UCSD-AML1 (cell line): ENCODE results near the gene PHOSPHO1.

Experiments
- DNase-seq: peaks from one replicate; lab custom pipeline; 2025; ENCODE audit not compliant: unreplicated experiment; lab: John Stamatoyannopoulos, UW

PHOSPHO1 gene

GRCh38 chr17:49244839-49245238 is 14.3 kb upstream of the PHOSPHO1 start:
- DNase-seq = no peak

DNA sequence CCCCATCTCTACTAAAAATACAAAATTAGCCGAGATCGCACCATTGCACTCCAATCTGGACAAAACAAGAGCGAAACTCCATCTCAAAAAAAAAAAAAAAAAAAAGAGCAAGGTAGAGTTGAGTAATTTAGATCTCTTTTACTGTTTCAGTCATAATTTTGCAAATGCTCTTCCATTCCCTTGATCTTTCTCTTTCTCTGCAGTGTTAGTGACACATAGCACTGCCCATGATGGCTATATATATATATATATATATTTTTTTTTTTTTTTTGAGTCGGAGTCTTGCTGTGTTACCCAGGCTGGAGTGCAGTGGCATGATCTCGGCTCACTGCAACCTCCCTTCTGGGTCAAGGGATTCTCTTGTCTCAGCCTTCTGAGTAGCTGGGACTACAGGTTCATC is 12.2 kb upstream of the PHOSPHO1 start:
- no peak for DNase-seq

DNA sequence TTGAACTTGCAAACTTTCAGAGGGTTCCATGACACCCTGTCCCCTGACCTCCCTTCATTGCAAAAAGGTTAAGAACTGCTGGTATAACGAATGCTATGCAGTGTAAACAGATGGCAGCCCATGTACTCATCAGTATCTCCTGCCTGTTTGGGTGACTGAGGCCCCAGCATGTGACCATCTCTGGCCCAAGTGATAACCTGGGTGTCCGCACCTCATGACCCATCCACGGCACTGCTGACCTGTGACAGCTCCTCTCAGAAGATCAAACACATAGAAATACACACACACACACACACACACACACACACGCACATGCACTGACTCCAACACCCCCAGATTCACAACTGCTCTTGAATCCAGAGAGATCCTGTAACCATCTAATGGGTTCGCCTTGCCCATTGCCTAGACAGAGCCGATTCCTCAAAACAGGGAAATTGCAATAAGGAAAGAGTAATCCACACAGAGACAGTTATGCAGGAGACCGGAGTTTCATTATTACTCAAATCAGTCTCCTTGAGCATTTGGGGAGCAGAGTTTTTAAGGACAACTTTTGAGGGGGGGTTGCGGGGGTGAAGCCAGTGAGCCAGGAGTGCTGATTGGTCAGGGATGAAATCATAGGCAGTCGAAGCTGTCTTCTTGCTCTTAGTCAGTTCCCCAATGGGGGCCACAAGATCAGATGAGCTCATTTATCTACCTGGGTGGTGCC is 11.3 kb upstream of the PHOSPHO1 start:
- no peak for DNase-seq

GRCh38 chr17:49241040-49241439 is 10.5 kb upstream of the PHOSPHO1 start:
- DNase-seq = no peak

DNA sequence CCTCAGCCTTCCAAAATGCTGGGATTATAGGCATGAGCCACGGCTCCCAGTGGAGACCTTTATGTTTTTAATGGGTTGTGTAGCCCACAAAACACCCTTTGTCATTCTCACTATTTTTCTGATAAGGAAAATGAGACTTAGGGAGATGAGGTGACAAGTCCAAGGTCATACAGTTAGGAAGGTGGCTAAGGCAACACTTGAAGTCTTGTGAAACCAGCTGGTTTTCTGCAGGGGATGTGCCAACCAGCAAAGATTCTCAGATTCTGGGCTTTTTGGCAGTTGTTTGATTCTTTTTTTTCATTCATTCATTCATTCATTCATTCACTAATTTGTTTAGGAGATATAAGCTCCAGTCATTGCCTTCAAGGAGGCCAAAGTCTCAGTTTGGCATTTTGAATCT is 10.0 kb upstream of the PHOSPHO1 start:
- no peak for DNase-seq

DNA sequence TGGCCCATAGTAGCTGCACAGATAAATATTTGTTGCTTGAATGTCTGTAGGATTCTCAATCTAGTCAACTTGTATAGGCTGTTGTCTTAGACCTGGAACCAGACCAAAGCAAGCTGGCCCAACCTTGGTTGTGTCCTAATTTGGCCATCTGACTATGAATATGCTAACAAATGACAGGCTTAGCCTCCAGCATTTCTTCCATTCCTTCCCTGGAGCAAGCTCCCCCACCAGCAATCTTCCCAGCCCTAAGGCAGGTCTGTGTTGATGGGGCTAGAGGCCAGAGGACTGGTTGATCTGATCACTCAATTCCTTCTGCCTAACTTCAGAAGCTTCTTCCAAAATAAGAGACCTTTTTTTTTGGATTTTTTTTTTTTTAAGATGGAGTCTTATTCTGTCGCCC is 9.4 kb upstream of the PHOSPHO1 start:
- DNase-seq = no peak

DNA sequence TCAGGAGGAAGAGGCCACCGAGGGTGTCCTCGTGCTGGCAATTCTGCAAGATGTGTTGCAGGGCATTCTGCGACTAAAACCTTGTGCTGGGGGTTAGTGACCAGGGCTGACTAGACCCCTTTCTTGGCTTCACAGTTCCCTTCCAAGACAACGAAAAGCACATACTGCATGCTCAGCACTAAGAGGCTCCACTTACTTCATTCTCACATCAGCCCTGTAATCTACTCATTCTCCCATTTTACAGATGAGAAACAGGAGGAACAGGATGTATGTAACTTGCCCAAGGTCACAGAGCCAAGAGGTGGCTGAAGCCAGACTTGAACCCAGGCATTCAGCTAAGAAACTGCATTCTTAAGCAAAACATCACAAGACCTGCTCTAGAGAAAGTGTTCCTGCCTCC is 5.3 kb upstream of the PHOSPHO1 start:
- DNase-seq = no peak

GRCh38 chr17:49234509-49235080 is 4.0 kb upstream of the PHOSPHO1 start:
- no peak for DNase-seq

DNA sequence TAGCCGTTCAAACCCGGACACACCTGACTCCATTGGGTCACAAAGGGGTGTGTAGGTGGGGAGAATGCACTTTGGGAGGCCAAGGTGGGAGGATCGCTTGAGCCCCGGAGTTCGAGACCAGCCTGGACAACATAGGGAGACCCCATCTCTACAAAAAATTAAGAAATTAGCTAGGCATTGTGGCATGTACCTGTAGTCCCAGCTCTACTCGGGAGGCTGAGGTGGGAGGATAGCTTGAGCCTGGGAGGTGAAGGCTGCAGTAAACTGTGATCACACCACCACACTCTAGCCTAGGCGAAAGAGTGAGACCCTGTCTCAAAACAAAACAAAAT is 942 bp upstream of the PHOSPHO1 start:
- DNase-seq = no peak

DNA sequence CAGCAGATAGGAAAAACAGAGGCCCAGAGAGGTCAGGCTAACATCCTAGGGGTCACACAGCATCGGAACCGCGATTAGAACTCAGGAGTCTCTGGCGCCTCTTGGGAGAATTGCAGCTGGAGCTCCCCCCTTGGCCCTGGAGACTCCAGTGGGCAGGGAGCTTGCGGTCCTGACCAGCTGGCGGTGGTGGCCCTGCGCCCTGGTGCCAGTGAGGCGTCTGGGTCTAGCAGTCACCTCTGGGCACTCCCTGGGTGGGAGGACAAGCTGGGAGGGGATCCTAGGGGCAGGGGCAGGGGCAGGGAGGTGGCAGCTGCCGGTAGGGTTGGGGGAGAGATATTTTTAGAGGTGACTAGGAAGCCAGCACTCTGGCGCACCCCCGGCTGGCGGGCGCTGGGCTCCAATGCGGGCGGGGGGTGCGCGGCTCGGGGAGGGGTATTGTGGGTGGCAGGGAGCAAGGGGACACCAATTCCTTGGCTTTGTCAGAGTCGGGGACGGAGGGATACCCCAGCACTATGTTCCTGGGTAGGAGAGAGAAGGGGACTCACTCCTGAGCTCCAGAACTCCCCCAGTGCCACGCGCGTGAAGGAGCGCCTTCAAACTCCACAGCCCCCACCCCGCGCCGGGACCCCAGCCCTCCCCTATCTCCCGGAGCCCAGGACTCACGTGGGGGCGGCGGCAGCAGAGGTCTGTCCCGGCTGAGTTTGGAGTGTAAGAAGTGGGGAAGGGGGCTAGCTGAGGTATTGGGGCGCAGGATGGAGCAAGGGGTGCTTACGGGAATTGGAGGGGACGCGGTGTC is 584 bp downstream of the PHOSPHO1 start:
- no peak for DNase-seq

GRCh38 chr17:49229076-49229804 is 1.3 kb downstream of the PHOSPHO1 start:
- no peak for DNase-seq

GRCh38 chr17:49227436-49228261 is 2.9 kb downstream of the PHOSPHO1 start:
- peak; percentile 62 for DNase-seq

GRCh38 chr17:49226771-49227435 is 3.7 kb downstream of the PHOSPHO1 start:
- no peak for DNase-seq

DNA sequence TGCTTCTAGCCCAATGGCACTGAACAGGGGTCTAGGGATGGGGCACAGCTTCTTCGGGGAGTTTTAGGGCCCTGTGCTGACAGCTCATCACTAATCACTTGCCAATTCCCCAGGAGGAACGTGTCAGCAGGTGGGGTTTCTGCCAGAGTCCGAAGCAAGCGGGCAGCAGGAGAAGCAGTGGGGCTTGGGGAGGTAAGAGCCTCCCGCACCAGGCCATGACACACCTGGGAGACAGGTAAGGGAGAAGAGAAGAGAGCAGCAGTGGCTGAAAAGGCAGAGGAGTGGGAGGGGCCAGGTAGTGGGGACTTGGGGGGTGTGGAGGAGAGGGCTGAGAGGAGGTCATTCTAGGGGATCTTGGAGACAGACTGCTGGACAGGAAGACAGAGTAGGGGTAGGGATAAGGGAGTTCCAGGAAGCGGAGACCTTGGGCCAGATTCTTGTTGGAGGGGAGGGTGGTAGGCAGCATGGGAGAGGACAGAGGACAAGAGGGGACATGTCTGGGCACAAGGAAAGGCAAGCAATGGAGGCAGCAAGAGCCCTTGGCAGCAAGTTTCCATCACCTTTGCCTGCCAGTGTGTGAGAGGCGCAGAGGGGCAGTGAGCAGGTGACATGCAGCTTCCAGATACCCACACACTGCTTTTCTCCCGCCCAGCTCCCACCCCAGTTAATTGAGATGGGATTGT is 4.9 kb downstream of the PHOSPHO1 start:
- no peak for DNase-seq

GRCh38 chr17:49224997-49225337 is 5.6 kb downstream of the PHOSPHO1 start:
- no peak for DNase-seq

DNA sequence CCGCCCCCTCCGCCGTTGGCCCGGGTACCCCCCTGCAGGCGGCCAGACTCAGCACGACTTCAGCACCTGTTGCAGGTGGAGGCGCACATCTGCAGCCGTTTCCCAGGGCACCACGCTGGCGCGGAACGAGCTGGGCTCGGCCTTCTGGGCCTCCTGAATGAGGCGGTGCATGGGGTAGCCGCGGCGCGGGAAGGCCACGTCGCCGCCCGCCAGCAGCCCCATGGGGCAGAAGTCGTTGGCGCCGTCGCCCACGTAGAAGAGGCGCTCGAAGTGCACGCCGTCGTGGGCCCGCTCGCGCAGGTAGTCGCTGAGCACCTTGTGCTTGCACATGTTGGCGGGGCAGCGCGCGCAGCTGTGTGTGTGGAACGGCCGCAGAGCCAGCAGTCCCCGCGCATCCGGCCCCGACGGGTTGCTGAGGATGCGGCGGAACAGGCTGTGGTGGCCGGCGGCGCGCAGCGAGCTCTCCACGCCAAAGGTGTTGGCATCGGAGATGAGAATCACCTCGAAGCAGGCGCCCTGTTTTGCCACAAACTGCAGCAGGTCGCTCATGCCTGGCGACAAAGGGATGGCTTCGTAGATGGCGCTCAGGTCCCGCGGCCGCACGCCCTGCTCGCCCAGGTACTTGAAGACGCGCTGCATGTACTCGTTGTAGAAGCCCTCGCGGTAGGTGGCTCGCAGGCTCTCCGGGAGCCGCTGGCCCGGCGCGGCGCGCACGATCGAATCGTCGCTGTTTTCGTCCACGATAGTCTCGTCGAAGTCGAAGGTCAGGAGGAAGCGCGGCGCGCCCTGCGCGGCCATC is 6.2 kb downstream of the PHOSPHO1 start:
- DNase-seq = no peak

- peak; percentile 27 for DNase-seq
Measured at GRCh38 chr17:49223517-49224197, 6.9 kb downstream of the PHOSPHO1 start.

GRCh38 chr17:49223168-49223516 is 7.4 kb downstream of the PHOSPHO1 start:
- no peak for DNase-seq

GRCh38 chr17:49219987-49220386 is 10.6 kb downstream of the PHOSPHO1 start:
- no peak for DNase-seq
